T-cell (primary cell): ENCODE data around the gene SLC35A4. TPM values are rescaled to one million over a fixed set of nuclear protein-coding genes. Genes with fewer than 3 reads are reported as not detected.
"Not testable (repeated sequence)": the region's sequence is repeated elsewhere in the genome, so short reads cannot be mapped to it uniquely, and the experiment has no call there.

Experiments
- ATAC-seq, 4 experiments: fragments of 200-7000 bp in 3 of 4; fragments of 150-1000 bp in 1 of 4; cut with Tn5 transposase; replicated peaks in 1 of 4; 1 replicate in 3 of 4; 2 replicates in 1 of 4; pipeline ENCODE4 v1.10.0; 2021; ENCODE audit warnings: moderate library complexity in 3 of 4, mild to moderate bottlenecking in 2 of 4, moderate number of reproducible peaks in 1 of 4
- CTCF ChIA-PET, 2 donors: fragments of 300-600 bp; sonication (Branson Sonifier 250); formaldehyde crosslinking; loops; one replicate each; lab custom pipeline; 2022; ENCODE audit warnings: antibody characterized with exemption in 2 of 2; lab: Charles Lee
- POLR2A ChIA-PET, 2 donors: fragments of 300-600 bp; sonication (Branson Sonifier 250); formaldehyde crosslinking; loops; one replicate each; lab custom pipeline; 2022; ENCODE audit warnings: antibody characterized with exemption in 2 of 2; lab: Charles Lee
- DNase-seq, 35 experiments: peaks; one replicate each; pipeline versions ENCODE4 v3.0.0 to v3.0.0-alpha.2; 2013 to 2023
- H3K27ac ChIP-seq: one replicate; pipeline ENCODE4 v1.5.1; 2013; ENCODE audit warnings: low read length
- H3K27me3 ChIP-seq, 2 experiments: replicated peaks in 1 of 2; 1 replicate in 1 of 2; 2 replicates in 1 of 2; pipeline versions ENCODE4 v1.6.1 to v1.7.0; 2013; ENCODE audit warnings: low read length in 1 of 2, mixed read lengths in 1 of 2; ENCODE audit not compliant: control insufficient read depth in 2 of 2, insufficient read depth in 2 of 2; ENCODE audit errors: extremely low read depth in 1 of 2
- H3K36me3 ChIP-seq, 2 donors: 1 replicate in 1 of 2; 2 replicates in 1 of 2; pipeline versions ENCODE4 v1.6.1 to v1.7.0; 2013; ENCODE audit warnings: low read length in 1 of 2; ENCODE audit not compliant: control insufficient read depth in 2 of 2, insufficient read depth in 1 of 2; ENCODE audit errors: extremely low read depth in 1 of 2
- H3K4me1 ChIP-seq, 2 experiments: 1 replicate in 1 of 2; 2 replicates in 1 of 2; pipeline versions ENCODE4 v1.6.1 to v1.7.0; 2013; ENCODE audit warnings: low read length in 2 of 2, mixed read lengths in 1 of 2; ENCODE audit not compliant: insufficient read depth in 2 of 2, control insufficient read depth in 1 of 2; ENCODE audit errors: extremely low read depth in 1 of 2
- H3K4me3 ChIP-seq, 2 donors: 1 replicate in 1 of 2; 2 replicates in 1 of 2; pipeline versions ENCODE4 v1.5.1 to v1.7.0; 2013; ENCODE audit warnings: mild to moderate bottlenecking in 2 of 2, low read length in 1 of 2, moderate library complexity in 1 of 2; ENCODE audit not compliant: control insufficient read depth in 1 of 2; ENCODE audit errors: extremely low read depth in 1 of 2
- H3K9me3 ChIP-seq: 2 replicates; pipeline ENCODE4 v1.7.0; 2013
- H3K27ac Mint-ChIP-seq, 2 donors: one replicate each; pipeline ENCODE4 v1.8.0; 2020 to 2021; ENCODE audit warnings: mild to moderate bottlenecking in 2 of 2, mixed read lengths in 2 of 2
- H3K27me3 Mint-ChIP-seq, 2 donors: one replicate each; pipeline ENCODE4 v1.8.0; 2021 to 2022; ENCODE audit warnings: mixed read lengths in 2 of 2
- H3K36me3 Mint-ChIP-seq: one replicate; pipeline ENCODE4 v1.8.0; 2021; ENCODE audit warnings: mixed read lengths
- H3K4me1 Mint-ChIP-seq, 3 donors: one replicate each; pipeline ENCODE4 v1.8.0; 2020 to 2022; ENCODE audit warnings: mixed read lengths in 3 of 3, mild to moderate bottlenecking in 1 of 3
- H3K4me3 Mint-ChIP-seq, 3 donors: one replicate each; pipeline ENCODE4 v1.8.0; 2020 to 2022; ENCODE audit warnings: mild to moderate bottlenecking in 3 of 3, mixed read lengths in 3 of 3, moderate library complexity in 3 of 3
- H3K9me3 Mint-ChIP-seq, 3 donors: one replicate each; pipeline ENCODE4 v1.8.0; 2020 to 2022; ENCODE audit warnings: mixed read lengths in 3 of 3
- WGBS: methylation state at CpG from one replicate; pipeline ENCODE4 v1.1.5; 2013; ENCODE audit warnings: missing lambda C conversion rate; ENCODE audit not compliant: insufficient coverage; 5-methylcytosine and 5-hydroxymethylcytosine counted together
- total RNA-seq, 35 experiments: library from RNA in 6 of 35; stranded (reverse) in 6 of 35; fragments of 120-200 nt in 1 of 35; gene quantifications; one replicate each; pipeline versions ENCODE4 v1.2.1 to v1.2.4 and lab custom pipeline; 2013 to 2026

Gene SLC35A4
- total RNA-seq, 5 donors from 2014 or later (not counting 1 experiment from before 2014, with no cell fraction given) = 47.7 to 75.2 (median 72.4) TPM

DNA sequence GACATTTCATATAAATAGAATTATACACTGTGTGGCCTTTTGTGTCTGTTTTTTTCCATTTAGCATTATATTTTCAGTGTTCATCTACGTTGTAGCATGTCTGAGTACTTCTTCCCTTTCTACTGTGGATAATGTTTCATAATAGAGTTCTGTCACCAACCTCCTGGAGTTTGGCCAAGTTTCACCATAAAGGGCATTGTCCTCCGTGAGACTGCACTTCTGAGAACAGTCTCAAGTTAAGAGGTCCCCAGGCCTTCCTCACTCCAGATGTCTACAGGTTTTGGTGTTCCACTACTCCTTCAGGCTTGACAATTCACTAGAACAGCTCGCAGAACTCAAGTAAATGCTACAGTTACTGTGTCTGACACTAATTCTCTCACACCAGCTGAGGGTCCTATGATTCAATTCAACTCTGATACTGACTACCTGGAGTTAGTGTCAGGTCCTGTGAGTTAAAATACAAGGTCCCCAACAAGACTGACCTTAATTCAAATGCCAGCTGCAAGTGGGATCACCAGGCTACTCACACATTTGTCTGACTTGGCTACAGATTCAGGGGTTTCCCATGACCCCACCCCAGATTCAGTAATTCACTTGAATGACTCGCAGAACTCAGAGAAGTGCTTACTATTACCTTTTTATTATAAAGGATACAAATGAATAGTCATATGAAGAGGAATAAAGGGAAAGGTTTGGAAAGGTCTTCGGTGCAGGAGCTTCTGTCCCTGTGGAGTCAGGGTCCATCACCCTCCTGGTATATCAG lies 31.1 kb downstream of the SLC35A4 start:
- H3K27ac ChIP-seq = no peak overlapping the region
- 90% methylated on average over 2 of the region's 5 CpGs for WGBS
- POLR2A ChIA-PET = no interaction called here

DNA sequence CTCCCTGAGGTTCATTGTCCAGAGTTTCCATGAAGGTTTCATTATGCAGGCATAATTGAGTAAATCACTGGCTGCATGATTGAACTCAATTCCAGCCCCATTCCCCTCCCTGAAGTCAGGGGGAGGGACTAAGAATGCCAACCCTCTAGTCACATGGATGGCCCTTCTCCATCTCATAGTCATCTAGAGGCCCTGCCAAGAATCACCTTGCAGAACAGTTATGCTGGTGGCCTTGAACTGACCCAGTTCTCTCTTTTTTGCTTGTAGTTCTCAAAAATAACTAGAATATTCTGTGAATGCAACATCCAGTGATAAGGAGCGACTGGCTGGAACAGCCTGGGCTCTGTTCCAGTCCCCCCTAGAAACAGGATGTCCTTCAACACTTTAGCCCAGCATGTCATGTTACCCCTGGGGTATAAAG lies 31.7 kb downstream of the SLC35A4 start:
- H3K4me1 Mint-ChIP-seq = no peaks in the 10 kb centered on the region
- no peak overlapping the region for H3K4me3 Mint-ChIP-seq
- no CpG with 5 or more reads among the region's 1 CpG for WGBS
- ATAC-seq (no peak), DNase-seq (no peak)
- no peaks in the 10 kb centered on the region for H3K36me3 Mint-ChIP-seq
- POLR2A ChIA-PET = no interaction called here
- peaks cover 4 to 7% of the 10 kb centered on the region in 2 donors for H3K27me3 Mint-ChIP-seq
- H3K9me3 Mint-ChIP-seq = no peaks in the 10 kb centered on the region
- Histone ChIP-seq H3K27me3 (peaks cover 0 to 11% of the 10 kb centered on the region in 2 experiments), H3K27ac (no peak overlapping the region), H3K36me3 (no peaks in the 10 kb centered on the region), H3K9me3 (no peaks in the 10 kb centered on the region), H3K4me3 (no peak overlapping the region), H3K4me1 (no peaks in the 10 kb centered on the region)
- no peak overlapping the region for H3K27ac Mint-ChIP-seq
- CTCF ChIA-PET = interaction anchor here in 1 of 2 donors (0.8 kb wide), 1 partner anchor 38 kb away, joined by 3 read pairs; no protein-coding TSS in a partner anchor

More for the DNA sequence above, 31.1 kb downstream of the SLC35A4 start:
- Histone ChIP-seq H3K9me3 (no peaks in the 10 kb centered on the region), H3K36me3 (no peaks in the 10 kb centered on the region), H3K27me3 (peaks cover 0 to 11% of the 10 kb centered on the region in 2 experiments), H3K4me1 (no peaks in the 10 kb centered on the region), H3K4me3 (no peak overlapping the region)
- DNase-seq (peak in 1 of 35 experiments; percentile 19), ATAC-seq (no peak)
- H3K9me3 Mint-ChIP-seq = no peaks in the 10 kb centered on the region
- peaks cover 4 to 7% of the 10 kb centered on the region in 2 donors for H3K27me3 Mint-ChIP-seq
- no peak overlapping the region for H3K27ac Mint-ChIP-seq
- no peaks in the 10 kb centered on the region for H3K4me1 Mint-ChIP-seq
- CTCF ChIA-PET = no interaction called here
- no peaks in the 10 kb centered on the region for H3K36me3 Mint-ChIP-seq
- no peak overlapping the region for H3K4me3 Mint-ChIP-seq

DNA sequence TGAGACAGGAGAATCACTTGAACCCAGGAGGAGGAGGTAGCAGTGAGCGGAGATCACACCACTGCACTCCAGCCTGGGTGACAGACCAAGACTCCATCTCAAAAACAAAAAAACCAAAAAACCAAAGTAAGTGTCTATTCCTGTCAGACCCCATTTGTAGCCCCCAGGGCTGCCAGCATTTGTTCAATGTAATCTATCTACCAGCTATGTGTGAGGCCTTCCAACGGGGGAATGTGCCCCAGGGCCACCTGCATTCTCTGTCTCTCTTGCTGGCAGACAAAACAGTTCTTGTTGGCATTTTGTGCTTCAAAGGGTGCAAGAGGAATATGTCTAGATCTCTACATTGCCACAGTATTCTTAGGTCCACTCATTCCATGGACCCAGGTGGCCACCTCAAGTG lies 34.2 kb downstream of the SLC35A4 start:
- no peak overlapping the region for H3K27ac ChIP-seq
- Mint-ChIP-seq H3K27ac (no peak overlapping the region), H3K36me3 (no peaks in the 10 kb centered on the region), H3K4me3 (no peak overlapping the region), H3K27me3 (peaks cover 4 to 7% of the 10 kb centered on the region in 2 donors), H3K4me1 (no peaks in the 10 kb centered on the region), H3K9me3 (no peaks in the 10 kb centered on the region)
- no peaks in the 10 kb centered on the region for H3K4me1 ChIP-seq
- DNase-seq = no peak
- no peaks in the 10 kb centered on the region for H3K9me3 ChIP-seq
- ATAC-seq = no peak
- H3K4me3 ChIP-seq = no peak overlapping the region
- H3K27me3 ChIP-seq = peaks cover 0 to 11% of the 10 kb centered on the region in 2 experiments
- WGBS = 72% methylated on average over 2 of the region's 2 CpGs
- H3K36me3 ChIP-seq = no peaks in the 10 kb centered on the region
- ChIA-PET POLR2A (no interaction called here), CTCF (interaction anchor here in 1 of 2 donors (0.6 kb wide), 1 partner anchor 552 kb away, joined by 4 read pairs; no protein-coding TSS in a partner anchor)

DNA sequence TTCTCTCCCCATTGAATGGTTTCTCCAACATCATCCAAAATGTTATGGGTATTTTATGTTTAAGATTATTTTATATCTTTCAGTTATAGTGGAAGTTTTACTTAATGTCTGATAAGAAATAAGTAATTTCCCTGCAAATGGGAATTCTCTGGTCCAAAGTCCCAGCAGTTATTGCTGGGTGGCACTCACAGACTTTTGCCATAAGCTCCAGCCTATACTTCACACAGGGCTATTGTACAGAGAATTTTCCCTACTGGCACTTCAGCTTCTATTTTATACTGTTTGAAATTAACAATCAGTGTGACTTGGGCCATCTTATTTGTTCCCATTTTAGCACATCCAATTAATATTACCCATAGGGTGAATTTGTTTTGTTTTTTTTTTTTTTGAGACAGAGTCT lies 35.5 kb downstream of the SLC35A4 start:
- DNase-seq (no peak), ATAC-seq (no peak)
- Mint-ChIP-seq H3K4me3 (no peak overlapping the region), H3K9me3 (no peaks in the 10 kb centered on the region), H3K27ac (no peak overlapping the region), H3K27me3 (peaks cover 2 to 3% of the 10 kb centered on the region in 2 donors), H3K4me1 (no peaks in the 10 kb centered on the region), H3K36me3 (no peaks in the 10 kb centered on the region)
- Histone ChIP-seq H3K4me3 (no peak overlapping the region), H3K4me1 (no peaks in the 10 kb centered on the region), H3K36me3 (no peaks in the 10 kb centered on the region), H3K27me3 (peaks cover 0 to 2% of the 10 kb centered on the region in 2 experiments), H3K27ac (no peak overlapping the region), H3K9me3 (no peaks in the 10 kb centered on the region)
- CTCF ChIA-PET = no interaction called here
- POLR2A ChIA-PET = interaction anchor here (0.6 kb wide), 2 partner anchors 14 to 1048 kb away, joined by 4 read pairs; no protein-coding TSS in a partner anchor

DNA sequence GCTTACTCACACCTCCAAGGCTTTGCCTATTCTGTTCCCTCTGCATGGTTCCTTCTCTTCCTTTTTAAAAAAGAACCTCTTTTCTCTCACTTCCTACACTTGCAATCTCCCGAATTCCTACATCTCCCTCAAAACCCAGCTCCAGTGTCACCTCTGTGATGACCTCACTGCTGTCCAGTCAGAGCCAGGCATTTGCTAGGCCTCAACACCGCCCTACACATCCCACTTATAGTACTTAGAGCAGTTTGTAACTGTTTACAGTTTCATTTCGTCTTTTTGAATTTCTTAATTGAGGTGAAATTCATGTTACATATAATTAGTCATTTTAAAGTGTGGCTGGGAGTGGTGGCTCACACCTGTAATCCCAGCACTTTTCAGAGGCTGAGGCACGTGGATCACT lies 37.5 kb downstream of the SLC35A4 start:
- H3K4me1 ChIP-seq = no peaks in the 10 kb centered on the region
- peaks cover 0 to 2% of the 10 kb centered on the region in 2 experiments for H3K27me3 ChIP-seq
- DNase-seq (no peak), ATAC-seq (no peak)
- Mint-ChIP-seq H3K4me3 (no peak overlapping the region), H3K27me3 (no peaks in the 10 kb centered on the region), H3K27ac (no peak overlapping the region), H3K9me3 (no peaks in the 10 kb centered on the region), H3K4me1 (no peaks in the 10 kb centered on the region), H3K36me3 (no peaks in the 10 kb centered on the region)
- WGBS = 60% methylated on average over 1 of the region's 4 CpGs
- H3K4me3 ChIP-seq = no peak overlapping the region
- H3K36me3 ChIP-seq = no peaks in the 10 kb centered on the region
- ChIA-PET POLR2A (no interaction called here), CTCF (no interaction called here)
- H3K27ac ChIP-seq = no peak overlapping the region
- no peaks in the 10 kb centered on the region for H3K9me3 ChIP-seq

DNA sequence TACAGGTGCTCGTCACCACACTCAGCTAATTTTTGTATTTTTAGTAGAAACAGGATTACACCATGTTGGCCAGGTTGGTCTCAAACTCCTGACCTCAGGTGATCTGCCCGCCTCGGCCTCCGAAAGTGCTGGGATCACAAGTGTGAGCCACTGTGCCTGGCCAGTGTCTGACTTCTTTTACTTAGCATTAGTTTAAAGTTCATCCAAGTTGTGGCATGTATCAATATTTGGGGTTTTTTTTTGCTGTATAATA lies 38.7 kb downstream of the SLC35A4 start:
- H3K27me3 Mint-ChIP-seq, DNase-seq, H3K36me3 ChIP-seq, POLR2A ChIA-PET, H3K36me3 Mint-ChIP-seq, H3K4me3 Mint-ChIP-seq, H3K27ac ChIP-seq, H3K4me1 Mint-ChIP-seq, H3K9me3 ChIP-seq, H3K27me3 ChIP-seq, CTCF ChIA-PET, ATAC-seq, H3K27ac Mint-ChIP-seq, H3K4me1 ChIP-seq, H3K4me3 ChIP-seq, H3K9me3 Mint-ChIP-seq: not testable (repeated sequence)
- WGBS = 91% methylated on average over 4 of the region's 4 CpGs
